ENCODE measurements around the gene ATP11A. TPM values are rescaled to one million over a fixed set of nuclear protein-coding genes. Genes with fewer than 3 reads are reported as not detected.

ATP11A gene
- total and polyA plus RNA-seq, 11 donors, result 20.5 to 146 (median 91.2) TPM

- H3K36me3 ChIP-seq, result no peaks in the 10 kb centered on the region
- no peak for TF ChIP-seq POLR2A (IDR thresholded peaks at IDR 0.05)
- TF ChIP-seq CTCF (IDR thresholded peaks at IDR 0.05), result no peak
- ATAC-seq, result no peak
- no peak overlapping the region for H3K4me3 ChIP-seq
- peaks cover 0 to 3% (median 0%) of the 10 kb centered on the region in 12 donors for H3K9me3 ChIP-seq
- H3K27me3 ChIP-seq, result peaks cover 0 to 18% (median 7%) of the 10 kb centered on the region in 9 donors
- DNase-seq, result no peak
- intact Hi-C loops (cut with DNase I), result no loop called here
- H3K4me1 ChIP-seq, result peaks cover 0 to 12% (median 8%) of the 10 kb centered on the region in 12 donors
- no peak overlapping the region for H3K27ac ChIP-seq
- 88 to 91% (median 90%) methylated on average over 28 to 29 of the region's 29 CpGs for WGBS, 4 donors
These were observed 209.7 kb downstream of the ATP11A start for GRCh38 chr13:112899281-112900225.

- no peaks in the 10 kb centered on the region for H3K36me3 ChIP-seq
- peaks cover 0 to 12% (median 2%) of the 10 kb centered on the region in 9 donors for H3K27me3 ChIP-seq
- TF ChIP-seq POLR2A (IDR thresholded peaks at IDR 0.05) (no peak), CTCF (IDR thresholded peaks at IDR 0.05) (no peak)
- ATAC-seq, result no peak
- H3K9me3 ChIP-seq, result peaks cover 0 to 9% (median 0%) of the 10 kb centered on the region in 12 donors
- no peak overlapping the region for H3K27ac ChIP-seq
- no peak for DNase-seq
- intact Hi-C loops (cut with DNase I), result no loop called here
- H3K4me1 ChIP-seq, result peaks cover 0 to 6% (median 1%) of the 10 kb centered on the region in 12 donors
- no peak overlapping the region for H3K4me3 ChIP-seq
- WGBS, 4 donors, result 88 to 93% (median 92%) methylated on average over 9 of the region's 9 CpGs
These were observed 210.4 kb downstream of the ATP11A start for GRCh38 chr13:112900226-112900600.

DNA sequence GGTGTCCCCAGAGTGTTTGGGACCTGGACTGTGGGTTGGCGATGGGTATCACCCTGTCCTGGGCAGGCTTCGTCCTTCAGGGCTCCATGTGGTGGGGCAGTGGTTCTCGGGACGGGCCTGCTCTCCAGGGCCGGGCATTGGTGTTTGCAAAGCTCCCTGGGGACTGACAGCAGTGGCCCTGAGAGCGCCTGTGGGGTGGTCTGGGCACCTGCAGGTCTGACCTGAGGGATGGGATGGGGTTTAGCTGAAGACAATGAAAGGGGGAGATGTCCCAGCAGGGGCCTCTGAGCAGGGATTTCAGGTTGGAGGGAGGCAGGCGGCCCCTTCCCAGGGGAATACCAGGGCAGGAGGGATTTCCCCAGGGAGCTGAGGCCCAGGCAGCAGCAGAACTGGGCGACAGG is 210.9 kb downstream of the ATP11A start:
- no peak for DNase-seq
- 86 to 94% (median 89%) methylated on average over 7 to 8 of the region's 8 CpGs for WGBS, 4 donors
- Histone ChIP-seq H3K36me3 (no peaks in the 10 kb centered on the region), H3K4me3 (no peak overlapping the region), H3K9me3 (peaks cover 0 to 14% (median 0%) of the 10 kb centered on the region in 12 donors), H3K4me1 (peaks cover 0 to under 1% (median 0%) of the 10 kb centered on the region in 12 donors), H3K27me3 (peaks cover 0 to 7% (median 0%) of the 10 kb centered on the region in 9 donors), H3K27ac (no peak overlapping the region)
- intact Hi-C loops (cut with DNase I), result no loop called here
- TF ChIP-seq POLR2A (IDR thresholded peaks at IDR 0.05), result no peak
- TF ChIP-seq CTCF (IDR thresholded peaks at IDR 0.05), result no peak
- peak in 1 of 4 donors; percentile 17 for ATAC-seq

- 79 to 87% (median 84%) methylated on average over 14 of the region's 14 CpGs for WGBS, 4 donors
- DNase-seq, result no peak
- intact Hi-C loops (cut with DNase I), result no loop called here
These were observed 212.3 kb downstream of the ATP11A start for GRCh38 chr13:112902101-112902651.

More at GRCh38 chr13:112902101-112902651, 212.3 kb downstream of the ATP11A start:
- Histone ChIP-seq H3K27ac (no peak overlapping the region), H3K27me3 (no peaks in the 10 kb centered on the region), H3K4me3 (no peak overlapping the region), H3K4me1 (no peaks in the 10 kb centered on the region), H3K9me3 (peaks cover 0 to 17% (median 0%) of the 10 kb centered on the region in 12 donors), H3K36me3 (no peaks in the 10 kb centered on the region)
- ATAC-seq, result no peak
- TF ChIP-seq POLR2A (IDR thresholded peaks at IDR 0.05), result no peak
- TF ChIP-seq CTCF (IDR thresholded peaks at IDR 0.05), result no peak
